T-helper 9 cell (primary cell): ENCODE measurements around the gene CTDSPL.

Experiments used
- DNase-seq: peaks from one replicate; pipeline ENCODE4 v3.0.0-alpha.2; 2020

Gene CTDSPL

GRCh38 chr3:37991109-37991508, 129.4 kb downstream of the CTDSPL start:
- DNase-seq, result no peak

- DNase-seq, result no peak
Measured at GRCh38 chr3:37991823-37992222, 130.1 kb downstream of the CTDSPL start.

DNA sequence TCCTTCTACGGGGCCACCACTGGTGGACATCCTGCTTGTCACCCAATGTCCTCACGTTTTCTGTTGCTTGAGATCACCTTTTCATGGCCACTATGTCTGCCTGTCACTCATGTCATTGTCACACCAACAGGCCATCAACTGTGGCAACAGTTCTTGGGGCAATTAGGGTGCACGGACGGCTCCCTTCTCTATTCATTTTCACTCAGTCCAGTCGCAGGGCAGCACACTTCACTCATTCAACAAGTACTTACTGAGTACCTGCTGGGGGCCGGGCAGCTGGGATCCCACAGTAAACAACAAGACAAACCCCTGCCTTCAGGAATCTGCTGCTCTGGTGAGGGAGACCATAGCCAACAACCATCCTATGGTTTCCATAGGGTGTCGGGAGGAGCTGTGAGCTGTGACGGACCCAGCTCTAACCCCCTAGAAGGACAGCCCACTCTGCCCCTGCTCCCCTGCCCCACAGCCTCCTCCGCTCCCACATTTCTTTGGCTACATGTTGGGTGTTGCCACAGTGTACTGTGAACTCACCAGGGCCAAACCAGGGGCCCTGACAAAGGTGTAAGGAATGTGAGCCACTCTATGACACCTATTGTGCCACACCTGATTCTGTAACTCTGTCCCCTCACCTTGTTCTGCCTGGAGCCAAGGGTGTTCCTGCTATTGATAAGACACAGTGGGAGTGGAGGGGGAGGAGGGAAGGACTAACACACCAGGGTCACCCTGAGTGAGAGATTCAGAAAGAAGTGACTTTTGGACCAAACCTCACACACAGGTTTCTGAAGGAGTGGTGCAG, 130.8 kb downstream of the CTDSPL start:
- DNase-seq, result no peak

DNA sequence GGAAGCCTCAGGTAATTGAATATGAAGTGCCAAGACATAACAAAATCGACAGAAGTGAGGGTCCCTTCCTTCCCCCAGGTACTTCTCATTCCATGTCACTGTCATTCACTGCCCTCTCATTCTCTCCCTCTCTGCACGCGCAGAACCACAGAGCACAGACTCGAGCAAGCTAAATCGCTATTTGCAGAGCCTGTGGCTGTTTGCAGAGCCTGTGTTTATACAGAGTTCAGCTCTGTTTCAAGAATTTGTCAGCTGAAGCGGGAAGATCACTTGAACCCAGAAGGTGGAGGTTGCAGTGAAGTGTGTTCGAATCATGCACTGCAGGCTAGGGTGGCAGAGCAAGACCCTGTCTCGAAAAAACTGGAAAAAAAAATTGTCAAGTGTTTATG, 131.4 kb downstream of the CTDSPL start:
- no peak for DNase-seq

DNA sequence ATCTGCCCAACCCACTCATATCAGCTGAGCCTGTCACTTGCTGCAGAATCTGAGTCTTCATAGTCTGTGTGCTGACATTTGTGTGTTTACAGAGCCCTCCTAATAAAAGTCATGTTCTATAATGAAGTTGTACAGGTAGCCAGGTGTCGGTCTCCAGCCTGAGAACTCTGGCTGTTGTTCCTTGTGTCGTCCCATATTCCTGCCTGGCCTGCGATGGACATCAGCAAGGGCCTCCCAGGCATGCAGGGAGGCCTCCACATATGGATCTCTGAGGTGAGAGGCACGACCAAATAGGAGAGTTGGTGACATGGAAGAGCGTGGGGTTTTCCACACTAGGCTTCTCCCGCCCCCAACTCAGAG, 131.8 kb downstream of the CTDSPL start:
- DNase-seq, result no peak

DNA sequence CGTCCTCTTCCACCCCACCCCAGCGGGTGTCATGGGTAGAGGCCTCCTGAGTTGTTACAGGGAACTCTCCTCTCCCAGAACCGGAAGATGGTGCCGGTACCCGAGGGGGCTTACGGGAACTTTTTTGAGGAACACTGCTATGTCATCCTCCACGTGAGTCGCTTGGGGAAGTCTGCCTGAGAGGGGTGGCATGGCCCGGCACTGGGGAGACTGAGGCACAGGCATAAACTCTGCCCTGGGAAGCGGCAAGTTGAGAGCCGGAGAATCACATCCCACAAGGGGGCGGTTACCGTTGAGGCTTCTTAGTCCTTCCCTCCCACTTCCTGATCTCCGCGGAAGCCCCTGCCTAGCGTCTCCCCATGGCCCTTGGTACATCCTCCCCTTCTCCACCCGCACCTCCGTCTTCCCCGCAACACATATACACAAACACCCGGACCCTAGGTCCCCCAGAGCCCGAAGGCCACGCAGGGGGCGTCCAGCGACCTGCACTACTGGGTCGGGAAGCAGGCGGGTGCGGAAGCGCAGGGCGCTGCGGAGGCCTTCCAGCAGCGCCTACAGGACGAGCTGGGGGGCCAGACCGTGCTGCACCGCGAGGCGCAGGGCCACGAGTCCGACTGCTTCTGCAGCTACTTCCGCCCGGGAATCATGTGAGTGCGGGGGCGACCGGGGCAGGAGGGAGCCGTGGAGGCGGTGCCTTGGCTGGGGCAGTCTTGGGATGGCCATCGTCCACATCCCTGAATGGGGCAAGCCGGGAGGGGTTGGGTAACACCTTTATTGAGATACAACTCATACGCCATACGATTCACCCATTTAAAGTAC, 132.3 kb downstream of the CTDSPL start:
- DNase-seq, result peak; percentile 46

GRCh38 chr3:37994639-37994972, 132.9 kb downstream of the CTDSPL start:
- no peak for DNase-seq

- peak; percentile 19 for DNase-seq
Measured at GRCh38 chr3:37995652-37996641, 134.3 kb downstream of the CTDSPL start.

DNA sequence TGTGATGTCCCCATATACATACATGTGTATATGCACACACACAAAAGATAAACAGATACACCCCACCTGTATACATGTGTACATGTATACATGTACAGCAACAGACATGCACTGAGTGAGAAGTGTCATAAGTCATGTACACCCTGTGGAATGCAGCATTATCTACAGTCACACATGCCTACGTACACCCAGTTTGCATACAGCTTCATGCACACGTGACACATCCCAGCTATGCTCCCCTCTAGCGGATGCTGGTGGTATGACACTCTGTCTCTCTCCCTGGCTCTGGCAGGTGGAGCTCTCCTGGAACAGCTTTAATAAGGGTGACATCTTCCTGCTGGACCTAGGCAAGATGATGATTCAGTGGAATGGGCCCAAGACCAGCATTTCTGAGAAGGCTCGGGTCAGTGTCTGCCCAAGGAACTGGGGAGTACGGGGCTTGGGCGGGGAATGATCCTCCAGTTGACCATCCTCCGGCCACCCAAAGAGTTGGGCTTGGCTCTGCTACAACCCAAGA, 135.2 kb downstream of the CTDSPL start:
- DNase-seq, result peak; percentile 78

- DNase-seq, result no peak
Measured at GRCh38 chr3:37997342-37997741, 135.7 kb downstream of the CTDSPL start.

- DNase-seq, result no peak
Measured at GRCh38 chr3:37997791-37998370, 136.2 kb downstream of the CTDSPL start.

- no peak for DNase-seq
Measured at GRCh38 chr3:37999836-38000235, 138.2 kb downstream of the CTDSPL start.

GRCh38 chr3:38000242-38000916, 138.7 kb downstream of the CTDSPL start:
- no peak for DNase-seq

- no peak for DNase-seq
Measured at GRCh38 chr3:38000965-38001455, 139.3 kb downstream of the CTDSPL start.

- no peak for DNase-seq
Measured at GRCh38 chr3:38001456-38002081, 139.9 kb downstream of the CTDSPL start.

- no peak for DNase-seq
Measured at GRCh38 chr3:38002291-38002876, 140.7 kb downstream of the CTDSPL start.

DNA sequence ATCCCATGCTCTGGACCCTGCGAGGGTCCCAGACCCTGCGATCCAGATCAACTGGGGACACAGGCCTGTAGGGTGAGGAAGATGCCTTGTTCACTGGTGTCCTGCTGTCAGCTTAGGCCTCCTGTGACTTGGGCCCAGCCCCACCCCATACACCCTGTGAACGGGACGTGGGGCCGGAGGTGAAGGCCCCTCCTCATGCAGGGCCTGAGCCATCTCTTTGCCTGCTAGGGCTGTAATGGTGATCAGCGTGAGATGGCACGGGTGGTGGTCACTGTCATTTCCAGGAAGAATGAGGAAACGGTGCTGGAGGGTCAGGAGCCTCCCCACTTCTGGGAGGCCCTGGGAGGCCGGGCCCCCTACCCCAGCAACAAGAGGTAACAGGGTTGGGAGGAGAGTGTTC, 141.3 kb downstream of the CTDSPL start:
- DNase-seq, result no peak

DNA sequence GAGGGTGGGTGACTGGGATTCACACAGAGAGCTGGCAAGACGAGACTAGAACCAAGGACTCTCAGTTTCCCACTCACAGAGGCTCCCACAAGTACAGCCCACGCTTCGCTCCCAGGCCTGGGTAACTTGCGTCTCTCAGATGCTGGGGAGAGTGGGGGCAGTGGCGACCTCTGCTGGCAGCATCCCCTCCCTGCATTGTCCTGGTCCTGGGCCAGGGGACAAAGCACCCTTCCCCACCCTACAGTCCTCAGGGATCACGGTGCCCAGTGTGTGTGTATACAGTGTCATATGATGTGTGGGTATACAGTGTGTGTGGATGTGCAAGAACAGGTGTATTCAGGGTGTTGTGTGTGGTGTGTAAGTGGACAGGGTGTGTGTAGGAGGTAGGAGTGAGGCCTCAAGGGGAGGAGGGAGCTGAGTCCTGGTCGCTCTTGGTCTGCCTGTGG, 141.7 kb downstream of the CTDSPL start:
- DNase-seq, result peak; percentile 45

DNA sequence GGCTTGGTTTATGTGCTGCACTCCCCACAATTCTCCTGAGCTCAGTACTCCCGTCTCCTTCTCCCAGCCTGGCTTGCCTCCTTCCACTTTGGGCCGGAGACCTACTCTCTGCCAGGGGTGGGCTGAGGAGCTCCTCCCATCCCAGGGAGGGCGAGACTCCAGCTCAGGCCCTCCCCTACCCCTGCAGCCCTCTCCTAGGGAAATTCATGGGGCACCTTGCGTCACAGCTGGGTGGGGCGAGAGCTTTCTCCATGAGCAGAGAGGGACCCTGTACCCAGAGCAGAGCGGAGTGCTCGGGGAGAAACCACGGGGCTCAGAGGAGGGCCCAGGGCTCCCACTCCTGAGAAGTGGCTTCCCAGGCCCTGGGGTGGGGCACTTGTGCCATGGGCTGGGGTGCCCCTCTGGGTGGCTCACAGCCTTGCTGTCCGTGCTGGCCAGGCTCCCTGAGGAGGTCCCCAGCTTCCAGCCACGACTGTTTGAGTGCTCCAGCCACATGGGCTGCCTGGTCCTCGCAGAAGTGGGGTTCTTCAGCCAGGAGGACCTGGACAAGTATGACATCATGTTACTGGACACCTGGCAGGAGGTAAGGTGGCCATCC, 142.2 kb downstream of the CTDSPL start:
- no peak for DNase-seq

GRCh38 chr3:38004415-38005075, 142.9 kb downstream of the CTDSPL start:
- DNase-seq, result peak; percentile 37
